ENCODE data around the gene ACTC1.

Gene ACTC1

GRCh38 chr15:34838282-34838681, 42.9 kb upstream of the ACTC1 start:
- ChIA-PET CTCF (no interaction called here), POLR2A (no interaction called here)
- Histone ChIP-seq H3K36me3 (ENCODE audit: control insufficient read depth in 2 of 2, insufficient read depth in 1 of 2, low read length in 2 of 2) (no peaks in the 10 kb centered on the region), H3K4me3 (ENCODE audit: low read depth, low read length) (no peak overlapping the region), H3K4me1 (ENCODE audit: control insufficient read depth, insufficient read depth, low read length) (no peaks in the 10 kb centered on the region), H3K27ac (ENCODE audit: extremely low read depth, low read depth, low read length) (no peak overlapping the region), H3K9me3 (ENCODE audit: control insufficient read depth, insufficient read depth, low read depth, low read length) (no peaks in the 10 kb centered on the region)
- peak; percentile 86 for TF ChIP-seq ZNF513 (tag by site-specific recombination; IDR thresholded peaks at IDR 0.05)
- 0 out of 2 replicates have a peak, but pooled peaks have one; percentile 29 for TF ChIP-seq ZNF280C (tag by site-specific recombination; IDR thresholded peaks at IDR 0.05)
- no peak for TF ChIP-seq SETDB1 (IDR thresholded peaks at IDR 0.05; ENCODE audit: insufficient read length, low read length)
- no peak for TF ChIP-seq ZNF398 (tag by site-specific recombination; IDR thresholded peaks at IDR 0.05)
- no peak for TF ChIP-seq ZNF488 (tag by site-specific recombination; IDR thresholded peaks at IDR 0.05)

- CTCF ChIA-PET, result interaction anchor here (0.6 kb wide), 1 partner anchor 17 kb away, joined by 3 read pairs; no protein-coding TSS in a partner anchor
- Histone ChIP-seq H3K36me3 (ENCODE audit: control insufficient read depth in 2 of 2, insufficient read depth in 1 of 2, low read length in 2 of 2) (no peaks in the 10 kb centered on the region), H3K27ac (ENCODE audit: extremely low read depth, low read depth, low read length) (no peak overlapping the region), H3K9me3 (ENCODE audit: control insufficient read depth, insufficient read depth, low read depth, low read length) (no peaks in the 10 kb centered on the region), H3K4me3 (ENCODE audit: low read depth, low read length) (no peak overlapping the region), H3K4me1 (ENCODE audit: control insufficient read depth, insufficient read depth, low read length) (no peaks in the 10 kb centered on the region)
- TF ChIP-seq ZNF692 (tag by site-specific recombination; IDR thresholded peaks at IDR 0.05) (no peak), OSR2 (tag by site-specific recombination; IDR thresholded peaks at IDR 0.05) (peak; percentile 74)
- POLR2A ChIA-PET, result no interaction called here
Measured at GRCh38 chr15:34837246-34838016, 42.1 kb upstream of the ACTC1 start.

GRCh38 chr15:34828145-34828911, 33.0 kb upstream of the ACTC1 start:
- H3K4me1 ChIP-seq (ENCODE audit: control insufficient read depth, insufficient read depth, low read length), result no peaks in the 10 kb centered on the region
- H3K9me3 ChIP-seq (ENCODE audit: control insufficient read depth, insufficient read depth, low read depth, low read length), result no peaks in the 10 kb centered on the region
- TF ChIP-seq ZSCAN4 (tag by site-specific recombination; IDR thresholded peaks at IDR 0.05) (no peak), ZNF513 (tag by site-specific recombination; IDR thresholded peaks at IDR 0.05) (peak; percentile 56)
- no peak overlapping the region for H3K27ac ChIP-seq (ENCODE audit: extremely low read depth, low read depth, low read length)
- POLR2A ChIA-PET, result no interaction called here
- no peaks in the 10 kb centered on the region for H3K36me3 ChIP-seq (ENCODE audit: control insufficient read depth in 2 of 2, insufficient read depth in 1 of 2, low read length in 2 of 2)
- CTCF ChIA-PET, result no interaction called here
- no peak overlapping the region for H3K4me3 ChIP-seq (ENCODE audit: low read depth, low read length)

Measured in HEK293 (cell line).